GM03348 (cell line): Measurements from ENCODE around the gene PDE4D.
A peak's percentile ranks its signal among the peaks of the same experiment; 100 is the strongest.
"Not testable (repeated sequence)": the region's sequence is repeated elsewhere in the genome, so short reads cannot be mapped to it uniquely, and the experiment has no call there.

Experiments used
- DNase-seq: peaks from one replicate; pipeline ENCODE4 v3.0.0; 2012; ENCODE audit warnings: low spot score

The PDE4D gene

GRCh38 chr5:59799668-59800346, 93.7 kb downstream of the PDE4D start:
- DNase-seq = peak; percentile 44

GRCh38 chr5:59798862-59799667, 94.5 kb downstream of the PDE4D start:
- no peak for DNase-seq

- DNase-seq = no peak
Observed at GRCh38 chr5:59795141-59795540, 98.4 kb downstream of the PDE4D start.

- DNase-seq = peak; percentile 86
Observed at GRCh38 chr5:59792983-59793585, 100.4 kb downstream of the PDE4D start.

- no peak for DNase-seq
Observed at GRCh38 chr5:59791617-59792016, 101.9 kb downstream of the PDE4D start.

- peak; percentile 18 for DNase-seq
Observed at GRCh38 chr5:59790776-59791475, 102.6 kb downstream of the PDE4D start.

- no peak for DNase-seq
Observed at GRCh38 chr5:59790376-59790775, 103.2 kb downstream of the PDE4D start.

- DNase-seq = no peak
Observed at GRCh38 chr5:59789894-59790293, 103.6 kb downstream of the PDE4D start.

GRCh38 chr5:59789197-59789596, 104.3 kb downstream of the PDE4D start:
- DNase-seq = peak; percentile 10

- peak; percentile 65 for DNase-seq
Observed at GRCh38 chr5:59786334-59786805, 107.2 kb downstream of the PDE4D start.

- no peak for DNase-seq
Observed at GRCh38 chr5:59785676-59786333, 107.7 kb downstream of the PDE4D start.

GRCh38 chr5:59784708-59785107, 108.8 kb downstream of the PDE4D start:
- DNase-seq = not testable (repeated sequence)

- DNase-seq = no peak
Observed at GRCh38 chr5:59783264-59783663, 110.3 kb downstream of the PDE4D start.

GRCh38 chr5:59782856-59783255, 110.7 kb downstream of the PDE4D start:
- DNase-seq = no peak

GRCh38 chr5:59779453-59779852, 114.1 kb downstream of the PDE4D start:
- DNase-seq = no peak

- DNase-seq = no peak
Observed at GRCh38 chr5:59777028-59777427, 116.5 kb downstream of the PDE4D start.

GRCh38 chr5:59773294-59773693, 120.2 kb downstream of the PDE4D start:
- no peak for DNase-seq

GRCh38 chr5:59772757-59773156, 120.8 kb downstream of the PDE4D start:
- no peak for DNase-seq

- no peak for DNase-seq
Observed at GRCh38 chr5:59772206-59772605, 121.3 kb downstream of the PDE4D start.

- no peak for DNase-seq
Observed at GRCh38 chr5:59770953-59771352, 122.6 kb downstream of the PDE4D start.

GRCh38 chr5:59769832-59770231, 123.7 kb downstream of the PDE4D start:
- DNase-seq = no peak

GRCh38 chr5:59769041-59769360, 124.5 kb downstream of the PDE4D start:
- no peak for DNase-seq
